HG03066 (cell line): ENCODE results near the gene C4orf50.
"Not testable (repeated sequence)": the region's sequence is repeated elsewhere in the genome, so short reads cannot be mapped to it uniquely, and the experiment has no call there.

Source experiments
- ATAC-seq: cut with Tn5 transposase; IDR thresholded peaks from one replicate; pipeline ENCODE4 v1.9.1; 2021; ENCODE audit warnings: low read depth; ENCODE audit not compliant: unreplicated experiment

Gene C4orf50

GRCh38 chr4:5954056-5954760, 64.0 kb downstream of the C4orf50 start:
- no peak for ATAC-seq

DNA sequence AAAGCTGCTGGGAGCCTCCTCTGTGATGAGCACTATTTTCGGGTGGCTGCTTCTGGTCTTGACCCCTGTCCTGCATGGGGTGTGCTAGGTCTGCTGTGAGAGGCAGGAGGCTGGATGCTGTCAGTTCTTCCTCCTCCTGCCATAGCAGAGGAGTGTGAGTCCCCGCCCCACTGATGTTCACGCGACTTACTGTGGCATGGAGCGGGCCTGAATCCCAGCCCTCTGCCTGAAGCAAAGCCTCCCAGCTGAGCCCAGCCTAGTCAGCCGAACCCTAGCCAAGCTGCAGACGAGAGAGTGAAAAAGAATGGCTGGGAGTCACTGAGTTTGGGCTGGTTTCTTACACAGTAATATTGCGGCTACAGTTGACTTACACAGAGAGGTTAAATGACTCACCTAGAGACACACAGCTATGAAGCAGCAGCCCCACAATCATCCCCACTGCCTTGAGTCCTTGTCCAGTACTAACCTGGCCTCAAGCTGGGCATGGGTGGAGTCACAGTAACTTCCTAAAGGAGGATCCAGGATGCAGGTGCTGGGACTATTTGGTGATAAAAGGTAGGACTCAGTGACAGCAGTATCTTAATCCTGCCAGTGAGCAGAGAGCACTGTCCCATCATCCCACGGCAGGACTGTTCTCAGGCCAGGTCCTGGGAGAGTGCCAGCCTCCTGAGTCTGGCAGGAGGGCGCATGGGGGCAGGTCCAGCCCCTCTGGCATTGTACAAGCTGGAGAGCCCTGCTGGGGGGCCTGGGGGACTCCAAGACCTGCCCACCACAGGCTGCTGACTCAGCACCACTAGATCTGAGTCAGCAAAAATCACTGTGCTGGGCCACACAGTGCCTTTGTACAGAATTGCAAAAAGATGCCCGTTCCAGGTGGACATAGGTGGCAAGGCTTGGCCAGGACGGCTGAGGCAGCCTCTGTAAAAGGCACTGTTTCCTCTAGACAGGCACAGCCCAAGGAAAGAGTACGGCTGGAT, 65.0 kb downstream of the C4orf50 start:
- no peak for ATAC-seq

GRCh38 chr4:5952286-5952974, 65.8 kb downstream of the C4orf50 start:
- no peak for ATAC-seq

GRCh38 chr4:5946653-5947052, 71.6 kb downstream of the C4orf50 start:
- not testable (repeated sequence) for ATAC-seq

DNA sequence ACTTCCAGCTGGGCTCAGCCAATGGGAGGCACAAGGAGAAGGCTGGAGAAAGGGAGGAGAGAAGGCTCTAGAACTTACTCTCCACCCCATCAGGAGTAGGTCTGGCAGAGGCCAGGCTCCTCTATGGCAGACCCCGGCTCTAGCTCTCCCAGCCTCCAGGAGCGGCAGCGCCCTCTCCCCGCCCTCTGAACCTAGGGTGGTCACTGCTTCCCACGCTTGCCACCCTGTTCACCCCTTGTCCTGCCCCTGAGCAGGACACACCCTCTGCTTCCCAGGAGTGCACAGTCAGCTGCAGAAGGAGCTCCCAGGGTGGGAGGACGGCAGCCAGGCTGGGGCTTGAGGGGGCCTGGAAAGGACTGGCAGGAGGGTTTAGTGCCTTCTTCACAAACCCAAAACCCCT, 72.3 kb downstream of the C4orf50 start:
- no peak for ATAC-seq

DNA sequence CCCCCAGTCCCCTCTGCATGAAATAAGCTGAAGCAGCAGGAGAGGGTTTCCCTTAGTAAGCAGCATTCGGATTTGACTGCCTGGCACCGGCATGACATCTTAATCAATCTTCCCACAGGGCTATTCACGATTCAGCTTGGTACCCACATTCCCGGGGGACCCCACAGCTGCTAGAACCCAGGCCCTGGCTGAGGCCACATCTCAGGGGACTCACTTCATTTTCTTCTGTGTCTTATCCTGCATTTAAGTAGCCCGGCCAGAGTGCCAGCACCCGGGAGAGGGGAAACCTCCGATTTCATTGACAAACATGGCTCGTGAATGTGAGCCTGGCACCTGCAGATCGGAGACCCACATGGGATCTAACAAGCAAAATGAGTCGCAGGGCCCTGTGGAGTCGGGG, 73.1 kb downstream of the C4orf50 start:
- ATAC-seq = no peak

DNA sequence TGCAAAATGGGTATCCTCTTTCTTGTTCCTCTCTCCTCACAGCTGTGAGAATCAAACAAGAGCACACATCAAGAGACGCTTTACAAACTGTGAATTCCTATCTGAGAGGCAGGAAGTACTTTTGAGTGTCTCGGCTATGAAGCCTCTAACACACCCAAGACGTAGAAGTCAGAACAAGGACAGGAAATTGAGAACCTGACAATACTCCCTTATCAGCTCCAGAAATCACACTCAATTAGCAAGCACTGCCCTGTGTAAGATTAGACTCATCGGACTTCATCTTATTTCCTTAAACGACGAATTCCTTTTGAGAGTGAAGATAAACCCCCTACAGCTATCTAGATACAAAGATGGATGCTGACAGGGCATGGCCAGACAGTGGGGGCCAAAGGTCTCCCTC, 74.7 kb downstream of the C4orf50 start:
- ATAC-seq = no peak

DNA sequence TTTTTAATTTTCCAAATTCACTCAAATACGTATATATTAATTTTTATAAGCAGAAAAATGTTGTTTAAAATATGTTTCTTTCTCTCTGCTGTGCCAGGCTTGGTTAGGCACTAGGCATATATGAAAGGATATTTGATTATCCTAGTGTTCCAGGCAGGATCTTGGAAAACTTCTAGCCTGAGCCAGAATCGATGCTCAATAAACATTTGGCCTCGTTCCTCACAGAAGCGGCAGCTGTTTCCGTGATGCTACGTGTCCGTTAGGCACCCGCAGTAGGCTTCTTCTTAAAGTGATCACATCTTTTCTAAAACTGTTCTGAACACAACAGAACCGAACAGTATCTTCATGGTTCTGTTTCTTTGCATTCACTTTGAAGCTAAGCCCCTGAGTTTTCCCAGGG, 75.3 kb downstream of the C4orf50 start:
- no peak for ATAC-seq

DNA sequence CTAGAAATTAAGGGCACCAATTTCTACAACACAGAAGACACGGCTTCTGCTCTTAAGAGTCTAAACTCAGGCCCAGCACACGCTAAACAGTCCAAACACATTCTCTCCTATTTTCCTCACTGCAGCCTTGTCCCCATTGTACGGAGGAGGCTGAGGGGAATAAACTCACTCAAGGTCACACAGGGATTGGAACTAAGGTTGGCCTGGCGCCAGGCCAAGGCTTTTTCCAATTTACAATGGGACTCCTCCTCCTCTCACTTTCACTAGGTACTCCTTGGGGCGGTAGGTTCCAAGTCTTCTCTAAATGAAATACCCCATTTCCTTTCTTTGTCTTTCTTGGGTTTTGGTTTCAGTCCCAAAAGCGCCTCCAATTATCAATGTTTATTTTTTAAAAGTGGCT, 76.6 kb downstream of the C4orf50 start:
- ATAC-seq = no peak

DNA sequence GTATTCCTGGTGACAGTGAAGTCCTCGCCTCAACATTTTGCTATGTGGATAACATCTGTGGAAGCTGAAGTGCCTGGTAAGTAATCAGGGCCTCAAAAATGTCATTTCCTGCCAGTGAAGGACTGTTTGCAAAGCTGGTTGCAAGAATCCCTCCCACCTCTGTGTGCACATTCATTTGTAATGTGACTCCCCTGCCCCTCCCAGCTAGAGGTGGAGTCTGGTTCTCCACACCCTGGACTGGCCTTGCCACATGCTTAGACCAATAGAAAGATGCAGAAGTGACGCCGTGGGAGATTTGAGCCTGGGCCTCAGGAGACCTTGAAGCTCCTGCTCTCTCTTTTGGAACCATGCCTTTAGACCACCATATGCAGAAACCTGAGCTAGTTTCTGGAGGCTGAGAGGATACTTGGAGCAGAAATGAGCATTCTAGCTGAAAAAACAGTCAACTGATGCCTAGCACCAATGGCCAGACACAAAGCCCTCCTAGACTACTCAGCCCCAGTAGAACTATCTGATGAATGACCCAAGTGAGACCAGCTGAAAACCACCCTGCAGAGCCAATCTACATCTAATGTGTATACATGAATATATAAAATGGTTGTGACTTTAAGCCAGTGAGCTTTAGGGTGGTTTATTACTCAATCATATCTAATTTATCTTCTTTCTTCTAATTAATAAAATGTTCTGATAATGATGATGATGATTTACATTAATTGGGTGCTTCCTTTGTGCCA, 77.6 kb downstream of the C4orf50 start:
- ATAC-seq = no peak

- no peak for ATAC-seq
Measured at GRCh38 chr4:5933996-5934831, 84.0 kb downstream of the C4orf50 start.

GRCh38 chr4:5933116-5933515, 85.1 kb downstream of the C4orf50 start:
- no peak for ATAC-seq

DNA sequence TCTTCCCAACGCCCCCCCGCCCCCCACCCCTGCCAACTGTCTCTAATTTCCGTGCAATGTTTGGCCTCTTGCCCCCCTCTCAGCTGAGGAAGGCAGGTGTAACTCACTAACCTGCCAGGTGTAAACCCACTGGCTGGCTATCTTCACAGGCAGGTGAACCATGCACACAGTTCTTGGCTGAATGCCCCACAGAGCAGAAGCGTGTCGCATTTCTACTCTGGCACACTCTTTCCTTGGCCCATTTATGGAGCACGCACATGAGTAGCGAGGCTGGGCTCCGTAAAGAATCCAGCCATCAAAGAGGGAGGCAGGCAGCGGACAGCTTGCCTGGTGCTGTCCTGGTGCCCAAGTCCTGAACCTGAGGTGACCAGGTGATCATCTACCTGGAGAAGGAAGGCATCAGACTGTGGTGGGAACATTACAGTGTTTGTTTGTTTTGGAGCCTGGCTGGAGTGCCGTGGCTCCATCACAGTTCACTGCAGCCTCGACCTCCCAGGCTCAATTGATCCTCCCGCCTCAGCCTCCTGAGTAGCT, 86.1 kb downstream of the C4orf50 start:
- ATAC-seq = no peak

DNA sequence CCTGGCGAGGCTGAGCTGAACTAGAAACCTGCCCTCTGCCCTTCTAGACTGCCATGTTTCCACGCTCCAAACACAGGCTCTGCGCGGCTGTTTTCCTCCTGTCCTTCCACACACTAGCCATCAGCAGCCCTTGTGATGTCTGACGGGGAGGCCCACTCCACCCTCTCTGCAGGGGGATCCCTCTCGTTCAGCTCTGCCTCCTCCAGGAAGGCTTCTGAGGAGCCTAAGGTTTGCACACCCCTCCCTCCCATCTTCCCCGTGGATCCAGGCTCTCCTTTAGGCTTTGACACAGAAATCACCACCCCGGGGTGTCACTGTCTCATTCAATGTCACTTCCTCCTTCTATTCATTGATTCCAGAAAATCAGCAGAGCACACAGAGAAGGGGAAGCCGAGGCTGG, 86.7 kb downstream of the C4orf50 start:
- no peak for ATAC-seq

DNA sequence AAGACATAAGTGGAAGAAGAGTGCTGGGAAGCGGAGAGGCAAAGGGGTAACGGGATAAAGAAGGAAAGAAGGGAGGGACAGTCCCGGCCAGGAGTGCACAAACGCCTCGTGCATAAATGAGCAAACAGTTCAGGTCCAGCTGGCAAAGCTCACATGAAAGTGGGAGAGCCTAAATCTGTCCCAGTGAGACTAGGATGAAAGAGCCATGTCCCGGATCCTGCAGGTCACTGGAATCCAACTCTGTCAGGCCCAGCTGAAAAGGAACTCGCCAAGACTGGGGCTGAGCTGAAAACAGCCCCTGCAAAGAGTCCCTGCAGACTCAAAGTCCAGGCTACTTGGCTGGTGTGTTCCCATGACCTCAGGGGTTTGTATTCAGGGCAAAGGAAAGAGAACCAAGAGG, 87.4 kb downstream of the C4orf50 start:
- no peak for ATAC-seq

DNA sequence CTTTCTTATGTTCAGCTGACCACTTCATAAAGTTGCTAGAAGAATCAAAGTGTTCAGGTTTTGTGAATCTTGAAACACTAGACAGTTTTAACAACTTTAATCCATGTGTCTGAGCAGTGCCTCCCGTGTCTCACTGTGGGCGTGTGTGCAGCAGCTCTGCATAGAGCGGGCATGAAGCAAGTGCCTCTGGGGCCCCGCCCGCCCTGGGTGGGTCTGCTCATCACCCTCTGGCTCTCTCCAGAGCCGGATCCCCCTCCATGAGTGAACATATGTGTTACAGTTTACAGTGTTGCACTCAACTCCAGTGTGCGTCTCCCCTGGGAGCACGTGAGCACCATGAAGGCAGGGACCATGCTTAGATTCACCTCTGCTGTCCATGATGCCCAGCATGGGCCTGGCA, 87.8 kb downstream of the C4orf50 start:
- ATAC-seq = no peak

DNA sequence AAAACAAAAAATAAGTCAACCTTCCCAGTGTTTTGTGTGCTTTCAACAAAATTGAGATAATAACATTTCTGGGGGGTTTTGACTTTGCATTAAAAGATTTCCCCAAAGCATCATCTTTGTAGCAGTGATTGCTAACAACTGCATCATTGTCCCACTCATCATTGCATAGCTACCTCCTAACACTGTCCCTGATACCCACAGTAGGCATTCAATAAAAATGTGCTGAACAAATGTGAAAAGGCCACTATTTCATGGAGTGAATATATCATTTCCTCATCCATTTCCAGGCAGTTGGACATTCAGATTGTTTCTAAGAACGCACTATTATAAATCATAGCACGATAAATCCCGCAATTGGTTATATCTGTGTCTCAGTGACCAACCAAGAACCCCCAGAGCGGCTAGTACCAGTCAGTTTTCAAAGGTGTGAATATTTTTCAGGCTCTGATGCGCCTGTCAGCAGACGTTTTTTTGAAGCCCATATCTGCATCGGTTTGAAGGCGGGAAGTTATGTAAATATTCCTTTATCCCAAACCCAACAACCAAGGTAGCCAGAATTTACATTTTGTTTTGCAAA, 89.3 kb downstream of the C4orf50 start:
- ATAC-seq = no peak

DNA sequence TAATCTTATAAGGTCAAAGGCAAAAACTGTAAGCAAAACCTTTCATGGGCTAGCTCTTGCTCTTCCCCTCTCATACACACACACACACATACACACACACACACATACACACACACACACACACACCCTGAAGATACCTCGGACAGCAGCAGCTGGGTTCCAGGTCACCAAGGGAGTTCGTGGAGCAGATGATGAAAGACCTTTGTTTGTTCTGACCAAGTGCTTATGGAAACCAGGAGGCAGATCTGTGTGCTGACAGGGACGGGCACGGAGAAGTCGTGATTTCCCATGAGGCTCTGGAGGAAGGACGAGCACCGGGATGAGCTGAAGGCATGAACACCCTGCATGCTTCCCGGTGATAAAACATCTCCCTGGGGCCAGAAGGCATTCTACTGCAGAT, 90.0 kb downstream of the C4orf50 start:
- ATAC-seq = no peak

GRCh38 chr4:5927747-5928146, 90.5 kb downstream of the C4orf50 start:
- no peak for ATAC-seq
